Gastrocnemius medialis (tissue), 4 donors: ENCODE measurements around the gene DOCK8. TPM values are rescaled to one million over a fixed set of nuclear protein-coding genes. Genes with fewer than 3 reads are reported as not detected.
A peak's percentile ranks its signal among the peaks of the same experiment; 100 is the strongest.

ENCODE experiments used
- ATAC-seq, 2 donors: fragments of 150-250 bp; one replicate each; pipeline ENCODE4 v1.9.1; 2016
- DNase-seq, 2 donors: peaks; one replicate each; pipeline ENCODE4 v3.0.0-alpha.2; 2019
- H3K27ac ChIP-seq, 4 donors: fragments of 200-600 bp; sonication (generic); 1 replicate in 1 of 4; 2 replicates in 3 of 4; pipeline ENCODE4 v1.5.1; 2016 to 2018; ENCODE audit warnings: mild to moderate bottlenecking in 2 of 4, moderate library complexity in 1 of 4
- H3K27me3 ChIP-seq, 3 donors: fragments of 200-600 bp; sonication (generic) in 2 of 3; 1 replicate in 1 of 3; 2 replicates in 2 of 3; pipeline versions ENCODE4 v1.5.1 to v1.6.0; 2016 to 2019; ENCODE audit warnings: mild to moderate bottlenecking in 1 of 3, moderate library complexity in 1 of 3
- H3K36me3 ChIP-seq, 2 donors: fragments of 200-600 bp; sonication (generic) in 1 of 2; one replicate each; pipeline ENCODE4 v1.5.1; 2017 to 2018
- H3K4me1 ChIP-seq, 2 donors: fragments of 200-600 bp; sonication (generic) in 1 of 2; one replicate each; pipeline ENCODE4 v1.5.1; 2016 to 2017; ENCODE audit warnings: mild to moderate bottlenecking in 2 of 2
- H3K4me3 ChIP-seq, 4 donors: fragments of 200-600 bp; sonication (generic) in 3 of 4; 1 replicate in 1 of 4; 2 replicates in 3 of 4; pipeline ENCODE4 v1.5.1; 2016 to 2019; ENCODE audit warnings: mild to moderate bottlenecking in 2 of 4
- H3K9me3 ChIP-seq, 3 donors: fragments of 200-600 bp; sonication (generic) in 2 of 3; 1 replicate in 1 of 3; 2 replicates in 2 of 3; pipeline ENCODE4 v1.5.1; 2016 to 2019
- CTCF ChIP-seq, 5 experiments: fragments of 450-650 bp in 3 of 5; fragments of 200-600 bp in 2 of 5; sonication (generic) in 2 of 5; IDR thresholded peaks in 4 of 5; conservative IDR thresholded peaks in 1 of 5; 1 replicate in 4 of 5; 2 replicates in 1 of 5; pipeline ENCODE4 v1.5.1; 2016 to 2019; ENCODE audit warnings: antibody characterized with exemption in 5 of 5, mild to moderate bottlenecking in 3 of 5, moderate library complexity in 3 of 5
- POLR2A ChIP-seq, 2 donors: fragments of 450-650 bp; IDR thresholded peaks; one replicate each; pipeline ENCODE4 v1.6.1; 2017; ENCODE audit warnings: antibody characterized with exemption in 2 of 2, mild to moderate bottlenecking in 2 of 2, moderate library complexity in 2 of 2
- in situ Hi-C, 4 donors: fragments of 200-750 bp; cut with MboI; loops; one replicate each; pipeline versions ENCODE4 v1.15.0 to v1.8.0; 2017; ENCODE audit warnings: low sequenced_read_pairs in 4 of 4
- intact Hi-C: fragments of 100-400 bp; cut with DNase I; formaldehyde crosslinking; loops from one replicate; pipeline ENCODE4 v1.15.1; 2023; ENCODE audit warnings: low total_unique reads
- total RNA-seq, 4 donors: library from RNA; depleted of rRNA; stranded (reverse); fragments of >200 nt; gene quantifications; one replicate each; pipeline versions ENCODE4 v1.1.0 to v1.2.3, GENCODE V29; 2016

Gene DOCK8
- total RNA-seq, 4 donors from 2014 or later = 0.80 to 2.8 (median 2.0) TPM

DNA sequence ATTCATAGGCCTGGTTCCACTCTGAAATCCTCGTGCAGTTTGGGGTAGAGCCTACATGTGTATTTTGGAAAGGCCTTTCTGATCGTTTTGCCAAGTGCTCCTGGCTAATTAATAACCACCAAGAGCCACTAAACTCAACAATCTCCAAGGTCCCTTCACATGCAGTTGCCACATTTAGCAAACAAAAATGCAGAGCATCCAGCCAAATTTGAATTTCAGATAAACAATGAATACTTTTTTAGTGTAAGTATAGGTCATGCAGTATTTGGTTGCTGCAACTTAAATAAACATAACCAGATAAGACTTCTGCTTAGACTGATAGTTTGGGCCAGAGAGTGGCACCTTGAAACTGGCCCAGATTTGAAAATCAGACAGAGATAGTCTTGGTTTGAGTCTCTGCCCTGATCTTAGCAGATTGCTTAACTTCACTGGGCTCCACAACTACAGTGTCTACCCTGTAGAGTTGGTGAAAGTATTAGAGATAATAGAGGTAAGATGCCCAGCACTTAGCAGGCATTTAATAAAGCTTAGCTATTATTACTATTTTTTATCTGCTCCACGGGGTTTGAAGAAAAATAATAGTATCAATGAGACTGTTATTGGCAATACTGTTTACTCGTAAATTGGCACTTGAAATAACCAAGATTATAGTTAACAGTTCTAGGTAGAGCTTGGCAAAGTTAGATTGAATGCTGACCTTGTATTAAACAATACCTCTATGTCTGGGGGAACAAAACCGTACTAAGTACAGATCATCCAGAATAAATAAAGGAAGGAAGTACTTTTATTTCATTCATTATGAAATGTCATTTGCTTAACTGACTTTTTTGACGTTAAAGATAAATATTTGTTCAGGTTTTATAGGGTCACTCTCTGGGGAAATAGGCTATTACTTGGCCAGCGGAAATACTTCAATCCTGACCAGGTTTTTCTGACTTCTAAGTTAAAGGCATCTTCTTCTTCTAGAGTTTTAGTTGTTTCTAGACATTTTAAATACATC is 274.8 kb downstream of the DOCK8 start:
- TF ChIP-seq CTCF (IDR thresholded peaks at IDR 0.05 in 4 of 5, conservative IDR thresholded peaks at IDR 0.05 in 1 of 5) = no peak
- no peak for TF ChIP-seq POLR2A (IDR thresholded peaks at IDR 0.05)
- H3K36me3 ChIP-seq = no peaks in the 10 kb centered on the region
- intact Hi-C loops = no loop called here
- in situ Hi-C loops = no loop called here
- no peaks in the 10 kb centered on the region for H3K4me1 ChIP-seq
- no peak for ATAC-seq
- H3K27ac ChIP-seq = no peak overlapping the region
- no peaks in the 10 kb centered on the region for H3K9me3 ChIP-seq
- H3K4me3 ChIP-seq = no peak overlapping the region
- H3K27me3 ChIP-seq = no peaks in the 10 kb centered on the region
- DNase-seq = no peak

DNA sequence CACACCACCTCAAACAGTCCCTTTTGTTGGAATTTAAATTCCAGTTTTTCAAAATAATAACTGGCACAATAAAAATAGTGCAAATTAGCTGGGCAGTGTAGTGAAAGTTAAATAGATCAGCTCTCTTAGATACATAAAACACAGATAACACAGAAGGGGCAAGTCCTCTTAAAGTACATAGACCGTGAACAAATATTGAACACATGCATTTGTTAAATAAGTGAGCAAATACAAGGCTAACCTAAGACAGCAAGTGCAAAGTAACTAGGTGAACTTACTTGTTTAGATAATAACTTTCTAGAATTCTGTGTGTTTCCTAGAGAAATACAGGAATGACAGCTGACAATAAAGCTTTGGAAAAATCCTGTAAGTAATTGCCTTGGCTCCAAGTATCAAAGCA is 280.1 kb downstream of the DOCK8 start:
- Histone ChIP-seq H3K27me3 (peaks cover 0 to 4% (median 0%) of the 10 kb centered on the region in 3 donors), H3K27ac (no peak overlapping the region), H3K36me3 (no peaks in the 10 kb centered on the region), H3K4me3 (no peak overlapping the region), H3K9me3 (no peaks in the 10 kb centered on the region), H3K4me1 (no peaks in the 10 kb centered on the region)
- intact Hi-C loops = no loop called here
- TF ChIP-seq POLR2A (IDR thresholded peaks at IDR 0.05) (no peak), CTCF (IDR thresholded peaks at IDR 0.05 in 4 of 5, conservative IDR thresholded peaks at IDR 0.05 in 1 of 5) (no peak)
- in situ Hi-C loops = no loop called here
- ATAC-seq = no peak
- no peak for DNase-seq

- in situ Hi-C loops (no loop called here), intact Hi-C loops (no loop called here)
- Histone ChIP-seq H3K27me3 (peaks cover 0 to 4% (median 0%) of the 10 kb centered on the region in 3 donors), H3K27ac (no peak overlapping the region), H3K4me1 (no peaks in the 10 kb centered on the region), H3K36me3 (no peaks in the 10 kb centered on the region), H3K4me3 (no peak overlapping the region), H3K9me3 (no peaks in the 10 kb centered on the region)
- DNase-seq (no peak), ATAC-seq (no peak)
- TF ChIP-seq POLR2A (IDR thresholded peaks at IDR 0.05) = no peak
- TF ChIP-seq CTCF (IDR thresholded peaks at IDR 0.05 in 4 of 5, conservative IDR thresholded peaks at IDR 0.05 in 1 of 5) = no peak
These were observed 281.1 kb downstream of the DOCK8 start for GRCh38 chr9:495739-496138.

GRCh38 chr9:503326-503725 is 288.7 kb downstream of the DOCK8 start:
- TF ChIP-seq CTCF (IDR thresholded peaks at IDR 0.05 in 4 of 5, conservative IDR thresholded peaks at IDR 0.05 in 1 of 5) (no peak), POLR2A (IDR thresholded peaks at IDR 0.05) (no peak)
- H3K27ac ChIP-seq = no peak overlapping the region
- intact Hi-C loops = loop anchor here (5.0 kb wide), 1 partner anchor 44 kb away; no protein-coding TSS in a partner anchor
- H3K27me3 ChIP-seq = no peaks in the 10 kb centered on the region
- no peak for ATAC-seq
- H3K4me1 ChIP-seq = peaks cover 0 to 8% of the 10 kb centered on the region in 2 donors
- no peaks in the 10 kb centered on the region for H3K36me3 ChIP-seq
- no peaks in the 10 kb centered on the region for H3K9me3 ChIP-seq
- H3K4me3 ChIP-seq = peak overlapping the region in 3 of 4 donors; percentile 64 to 70 (median 70)
- no peak for DNase-seq
- in situ Hi-C loops = no loop called here
